GM23338 (cell line): Measurements from ENCODE around the gene CD300H.

Experiments
- EZH2 ChIP-seq: fragments of 200-600 bp; sonication (generic); IDR thresholded peaks from one replicate; pipeline ENCODE4 v1.8.0; 2017; ENCODE audit warnings: antibody characterized with exemption, mild to moderate bottlenecking, low read depth; ENCODE audit not compliant: unreplicated experiment
- EZH2phosphoT487 ChIP-seq: fragments of 200-600 bp; sonication (generic); IDR thresholded peaks from one replicate; pipeline ENCODE4 v1.8.1; 2018; ENCODE audit warnings: antibody characterized with exemption; ENCODE audit not compliant: unreplicated experiment
- POLR2AphosphoS5 ChIP-seq: IDR thresholded peaks from 2 replicates; pipeline ENCODE4 v1.6.1; 2016; ENCODE audit warnings: antibody characterized with exemption, low read depth
- TF ChIP-seq, protein P1 (sequence below): IDR thresholded peaks from one replicate; pipeline ENCODE4 v1.6.1; 2018; ENCODE audit warnings: antibody characterized with exemption; ENCODE audit not compliant: unreplicated experiment
- TF ChIP-seq, protein P2 (sequence below), 2 experiments: fragments of 200-600 bp in 1 of 2; sonication (generic) in 1 of 2; conservative IDR thresholded peaks; 2 replicates each; pipeline versions ENCODE4 v1.5.1 to v1.6.1; 2016 to 2017; ENCODE audit warnings: antibody characterized with exemption in 2 of 2, low read depth in 2 of 2, mild to moderate bottlenecking in 2 of 2, moderate library complexity in 1 of 2
- TF ChIP-seq, protein P3 (sequence below): fragments of 250-450 bp; sonication (Bioruptor Pico); IDR thresholded peaks from 2 replicates; pipeline ENCODE4 v1.5.0; 2020; ENCODE audit warnings: mild to moderate bottlenecking, moderate library complexity

DNA sequence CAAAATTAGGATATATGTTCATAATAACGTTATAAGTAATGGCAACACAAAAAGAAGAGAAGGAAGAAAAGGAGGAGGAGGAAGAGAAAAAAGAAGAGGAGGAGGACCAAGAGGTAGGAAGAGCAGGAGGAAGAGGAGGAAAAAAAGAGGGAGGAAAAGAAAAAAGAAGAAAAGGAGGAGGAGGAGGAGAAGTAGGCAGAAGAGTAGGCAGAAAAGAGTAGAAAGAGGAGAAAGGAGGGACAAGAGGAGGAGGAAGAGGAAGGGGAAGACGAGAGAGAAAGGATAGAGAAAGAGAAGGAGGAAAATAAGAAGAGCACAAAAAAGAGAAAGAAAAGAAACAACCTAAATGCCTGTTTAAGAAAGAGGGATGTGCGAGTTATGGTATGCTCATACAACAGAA lies 30.4 kb downstream of the CD300H start:
- TF ChIP-seq POLR2AphosphoS5 = no peak
- TF ChIP-seq, protein P1, sequence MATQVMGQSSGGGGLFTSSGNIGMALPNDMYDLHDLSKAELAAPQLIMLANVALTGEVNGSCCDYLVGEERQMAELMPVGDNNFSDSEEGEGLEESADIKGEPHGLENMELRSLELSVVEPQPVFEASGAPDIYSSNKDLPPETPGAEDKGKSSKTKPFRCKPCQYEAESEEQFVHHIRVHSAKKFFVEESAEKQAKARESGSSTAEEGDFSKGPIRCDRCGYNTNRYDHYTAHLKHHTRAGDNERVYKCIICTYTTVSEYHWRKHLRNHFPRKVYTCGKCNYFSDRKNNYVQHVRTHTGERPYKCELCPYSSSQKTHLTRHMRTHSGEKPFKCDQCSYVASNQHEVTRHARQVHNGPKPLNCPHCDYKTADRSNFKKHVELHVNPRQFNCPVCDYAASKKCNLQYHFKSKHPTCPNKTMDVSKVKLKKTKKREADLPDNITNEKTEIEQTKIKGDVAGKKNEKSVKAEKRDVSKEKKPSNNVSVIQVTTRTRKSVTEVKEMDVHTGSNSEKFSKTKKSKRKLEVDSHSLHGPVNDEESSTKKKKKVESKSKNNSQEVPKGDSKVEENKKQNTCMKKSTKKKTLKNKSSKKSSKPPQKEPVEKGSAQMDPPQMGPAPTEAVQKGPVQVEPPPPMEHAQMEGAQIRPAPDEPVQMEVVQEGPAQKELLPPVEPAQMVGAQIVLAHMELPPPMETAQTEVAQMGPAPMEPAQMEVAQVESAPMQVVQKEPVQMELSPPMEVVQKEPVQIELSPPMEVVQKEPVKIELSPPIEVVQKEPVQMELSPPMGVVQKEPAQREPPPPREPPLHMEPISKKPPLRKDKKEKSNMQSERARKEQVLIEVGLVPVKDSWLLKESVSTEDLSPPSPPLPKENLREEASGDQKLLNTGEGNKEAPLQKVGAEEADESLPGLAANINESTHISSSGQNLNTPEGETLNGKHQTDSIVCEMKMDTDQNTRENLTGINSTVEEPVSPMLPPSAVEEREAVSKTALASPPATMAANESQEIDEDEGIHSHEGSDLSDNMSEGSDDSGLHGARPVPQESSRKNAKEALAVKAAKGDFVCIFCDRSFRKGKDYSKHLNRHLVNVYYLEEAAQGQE = no peak
- TF ChIP-seq, protein P2, sequence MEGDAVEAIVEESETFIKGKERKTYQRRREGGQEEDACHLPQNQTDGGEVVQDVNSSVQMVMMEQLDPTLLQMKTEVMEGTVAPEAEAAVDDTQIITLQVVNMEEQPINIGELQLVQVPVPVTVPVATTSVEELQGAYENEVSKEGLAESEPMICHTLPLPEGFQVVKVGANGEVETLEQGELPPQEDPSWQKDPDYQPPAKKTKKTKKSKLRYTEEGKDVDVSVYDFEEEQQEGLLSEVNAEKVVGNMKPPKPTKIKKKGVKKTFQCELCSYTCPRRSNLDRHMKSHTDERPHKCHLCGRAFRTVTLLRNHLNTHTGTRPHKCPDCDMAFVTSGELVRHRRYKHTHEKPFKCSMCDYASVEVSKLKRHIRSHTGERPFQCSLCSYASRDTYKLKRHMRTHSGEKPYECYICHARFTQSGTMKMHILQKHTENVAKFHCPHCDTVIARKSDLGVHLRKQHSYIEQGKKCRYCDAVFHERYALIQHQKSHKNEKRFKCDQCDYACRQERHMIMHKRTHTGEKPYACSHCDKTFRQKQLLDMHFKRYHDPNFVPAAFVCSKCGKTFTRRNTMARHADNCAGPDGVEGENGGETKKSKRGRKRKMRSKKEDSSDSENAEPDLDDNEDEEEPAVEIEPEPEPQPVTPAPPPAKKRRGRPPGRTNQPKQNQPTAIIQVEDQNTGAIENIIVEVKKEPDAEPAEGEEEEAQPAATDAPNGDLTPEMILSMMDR (conservative IDR thresholded peaks at IDR 0.05; ENCODE audit: low read depth in 2 of 2) = no peak
- no peak for TF ChIP-seq EZH2
- TF ChIP-seq, protein P3, sequence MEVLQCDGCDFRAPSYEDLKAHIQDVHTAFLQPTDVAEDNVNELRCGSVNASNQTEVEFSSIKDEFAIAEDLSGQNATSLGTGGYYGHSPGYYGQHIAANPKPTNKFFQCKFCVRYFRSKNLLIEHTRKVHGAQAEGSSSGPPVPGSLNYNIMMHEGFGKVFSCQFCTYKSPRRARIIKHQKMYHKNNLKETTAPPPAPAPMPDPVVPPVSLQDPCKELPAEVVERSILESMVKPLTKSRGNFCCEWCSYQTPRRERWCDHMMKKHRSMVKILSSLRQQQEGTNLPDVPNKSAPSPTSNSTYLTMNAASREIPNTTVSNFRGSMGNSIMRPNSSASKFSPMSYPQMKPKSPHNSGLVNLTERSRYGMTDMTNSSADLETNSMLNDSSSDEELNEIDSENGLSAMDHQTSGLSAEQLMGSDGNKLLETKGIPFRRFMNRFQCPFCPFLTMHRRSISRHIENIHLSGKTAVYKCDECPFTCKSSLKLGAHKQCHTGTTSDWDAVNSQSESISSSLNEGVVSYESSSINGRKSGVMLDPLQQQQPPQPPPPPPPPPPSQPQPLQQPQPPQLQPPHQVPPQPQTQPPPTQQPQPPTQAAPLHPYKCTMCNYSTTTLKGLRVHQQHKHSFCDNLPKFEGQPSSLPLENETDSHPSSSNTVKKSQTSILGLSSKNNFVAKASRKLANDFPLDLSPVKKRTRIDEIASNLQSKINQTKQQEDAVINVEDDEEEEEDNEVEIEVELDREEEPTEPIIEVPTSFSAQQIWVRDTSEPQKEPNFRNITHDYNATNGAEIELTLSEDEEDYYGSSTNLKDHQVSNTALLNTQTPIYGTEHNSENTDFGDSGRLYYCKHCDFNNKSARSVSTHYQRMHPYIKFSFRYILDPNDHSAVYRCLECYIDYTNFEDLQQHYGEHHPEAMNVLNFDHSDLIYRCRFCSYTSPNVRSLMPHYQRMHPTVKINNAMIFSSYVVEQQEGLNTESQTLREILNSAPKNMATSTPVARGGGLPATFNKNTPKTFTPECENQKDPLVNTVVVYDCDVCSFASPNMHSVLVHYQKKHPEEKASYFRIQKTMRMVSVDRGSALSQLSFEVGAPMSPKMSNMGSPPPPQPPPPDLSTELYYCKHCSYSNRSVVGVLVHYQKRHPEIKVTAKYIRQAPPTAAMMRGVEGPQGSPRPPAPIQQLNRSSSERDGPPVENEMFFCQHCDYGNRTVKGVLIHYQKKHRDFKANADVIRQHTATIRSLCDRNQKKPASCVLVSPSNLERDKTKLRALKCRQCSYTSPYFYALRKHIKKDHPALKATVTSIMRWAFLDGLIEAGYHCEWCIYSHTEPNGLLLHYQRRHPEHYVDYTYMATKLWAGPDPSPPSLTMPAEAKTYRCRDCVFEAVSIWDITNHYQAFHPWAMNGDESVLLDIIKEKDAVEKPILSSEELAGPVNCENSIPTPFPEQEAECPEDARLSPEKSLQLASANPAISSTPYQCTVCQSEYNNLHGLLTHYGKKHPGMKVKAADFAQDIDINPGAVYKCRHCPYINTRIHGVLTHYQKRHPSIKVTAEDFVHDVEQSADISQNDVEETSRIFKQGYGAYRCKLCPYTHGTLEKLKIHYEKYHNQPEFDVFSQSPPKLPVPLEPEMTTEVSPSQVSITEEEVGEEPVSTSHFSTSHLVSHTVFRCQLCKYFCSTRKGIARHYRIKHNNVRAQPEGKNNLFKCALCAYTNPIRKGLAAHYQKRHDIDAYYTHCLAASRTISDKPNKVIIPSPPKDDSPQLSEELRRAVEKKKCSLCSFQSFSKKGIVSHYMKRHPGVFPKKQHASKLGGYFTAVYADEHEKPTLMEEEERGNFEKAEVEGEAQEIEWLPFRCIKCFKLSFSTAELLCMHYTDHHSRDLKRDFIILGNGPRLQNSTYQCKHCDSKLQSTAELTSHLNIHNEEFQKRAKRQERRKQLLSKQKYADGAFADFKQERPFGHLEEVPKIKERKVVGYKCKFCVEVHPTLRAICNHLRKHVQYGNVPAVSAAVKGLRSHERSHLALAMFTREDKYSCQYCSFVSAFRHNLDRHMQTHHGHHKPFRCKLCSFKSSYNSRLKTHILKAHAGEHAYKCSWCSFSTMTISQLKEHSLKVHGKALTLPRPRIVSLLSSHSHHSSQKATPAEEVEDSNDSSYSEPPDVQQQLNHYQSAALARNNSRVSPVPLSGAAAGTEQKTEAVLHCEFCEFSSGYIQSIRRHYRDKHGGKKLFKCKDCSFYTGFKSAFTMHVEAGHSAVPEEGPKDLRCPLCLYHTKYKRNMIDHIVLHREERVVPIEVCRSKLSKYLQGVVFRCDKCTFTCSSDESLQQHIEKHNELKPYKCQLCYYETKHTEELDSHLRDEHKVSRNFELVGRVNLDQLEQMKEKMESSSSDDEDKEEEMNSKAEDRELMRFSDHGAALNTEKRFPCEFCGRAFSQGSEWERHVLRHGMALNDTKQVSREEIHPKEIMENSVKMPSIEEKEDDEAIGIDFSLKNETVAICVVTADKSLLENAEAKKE (CRISPR knock-in tag) = no peak
- TF ChIP-seq EZH2phosphoT487 = no peak
